T-helper 1 cell treated with Interleukin-12 subunit alpha and Interleukin-12 subunit beta and Interleukin-4 antibody, amounts not matched to agents 30 μg/mL and 1 μg/mL, for 36 hours (primary cell): ENCODE data around the gene GNPDA1.
"Not testable (repeated sequence)": the region's sequence is repeated elsewhere in the genome, so short reads cannot be mapped to it uniquely, and the experiment has no call there.

ENCODE experiments used
- H3K27ac Mint-ChIP-seq: one replicate; pipeline ENCODE4 v1.8.0; 2021; ENCODE audit warnings: mild to moderate bottlenecking, mixed read lengths
- H3K27me3 Mint-ChIP-seq: one replicate; pipeline ENCODE4 v1.8.0; 2021; ENCODE audit warnings: low read depth, mixed read lengths
- H3K36me3 Mint-ChIP-seq: one replicate; pipeline ENCODE4 v1.8.0; 2021; ENCODE audit warnings: low read depth, mixed read lengths
- H3K4me1 Mint-ChIP-seq: one replicate; pipeline ENCODE4 v1.8.0; 2021; ENCODE audit warnings: low read depth, mixed read lengths
- H3K4me3 Mint-ChIP-seq: one replicate; pipeline ENCODE4 v1.8.0; 2021; ENCODE audit warnings: mild to moderate bottlenecking, moderate library complexity, mixed read lengths
- H3K9me3 Mint-ChIP-seq: one replicate; pipeline ENCODE4 v1.8.0; 2021; ENCODE audit warnings: mixed read lengths

GNPDA1 gene

DNA sequence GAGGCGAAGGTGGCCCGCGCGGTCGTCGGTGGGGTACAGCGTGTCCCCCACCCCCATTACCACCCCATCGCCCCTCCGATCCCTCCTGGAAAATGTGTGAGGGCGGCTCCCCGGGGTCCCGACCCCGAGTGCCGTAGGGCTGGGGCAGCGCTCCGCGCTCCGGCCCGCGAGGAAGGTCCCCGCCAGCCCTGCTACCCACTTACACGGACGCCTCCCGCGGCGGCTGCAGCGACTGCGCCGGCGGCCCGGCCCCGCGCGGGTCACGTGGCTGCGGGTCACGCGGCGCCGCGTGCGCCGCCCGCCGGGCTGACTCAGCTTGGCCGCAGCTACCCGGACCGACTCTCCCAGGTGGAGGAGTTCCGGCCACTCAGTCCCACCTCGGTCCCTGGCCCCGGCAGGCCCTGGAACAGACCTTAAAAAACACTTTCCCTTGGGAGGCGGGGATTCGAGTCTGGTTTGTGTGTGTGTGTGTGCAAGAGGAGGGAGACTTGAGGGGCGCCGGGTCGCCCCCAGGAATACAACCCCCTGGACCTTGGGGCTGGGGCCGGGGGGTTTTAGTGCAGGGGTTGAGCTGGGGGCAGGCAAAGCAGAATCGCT, at the start of gene GNPDA1:
Gene GNPDA1 (minus strand): TSS at position 236 of the 597 bp plus-strand sequence. CDS start 992 bp downstream, outside the sequence.
- H3K36me3 Mint-ChIP-seq, result peaks cover 17% of the 10 kb centered on the region
- peak within 1 kb of the TSS; percentile 91 for H3K4me3 Mint-ChIP-seq

DNA sequence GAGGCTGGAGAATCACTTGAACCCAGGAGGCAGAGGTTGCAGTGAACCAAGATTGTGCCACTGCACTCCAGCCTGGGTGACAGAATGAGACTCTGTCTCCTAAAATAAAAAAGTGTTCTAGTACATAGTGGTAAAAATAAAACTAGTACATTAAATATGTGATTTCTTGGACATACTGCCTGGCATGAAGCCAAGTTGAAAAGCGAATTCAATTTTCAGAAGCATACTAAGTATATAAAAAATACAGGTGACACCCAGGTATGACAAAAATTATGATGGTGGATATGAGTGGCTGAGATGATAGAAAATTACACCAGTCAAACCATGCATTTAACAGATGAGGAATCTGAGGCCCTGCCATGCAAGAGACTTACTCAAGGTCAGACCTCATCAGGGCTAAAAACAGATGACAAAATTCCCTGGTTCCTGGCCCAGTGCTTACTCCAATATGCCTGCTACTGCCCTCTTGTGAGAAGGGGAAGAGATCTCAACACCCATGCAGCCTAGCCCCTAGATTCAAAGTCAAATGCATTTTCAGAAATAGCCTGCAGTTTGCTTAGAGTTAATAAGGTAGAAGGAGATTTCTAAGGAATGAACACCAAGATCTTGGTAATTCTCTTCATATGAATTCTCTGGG, 46.6 kb upstream of the GNPDA1 start:
- no peak overlapping the region for H3K4me3 Mint-ChIP-seq
- no peaks in the 10 kb centered on the region for H3K9me3 Mint-ChIP-seq
- no peak overlapping the region for H3K27ac Mint-ChIP-seq
- peaks cover 8% of the 10 kb centered on the region for H3K4me1 Mint-ChIP-seq
- no peaks in the 10 kb centered on the region for H3K27me3 Mint-ChIP-seq
- no peaks in the 10 kb centered on the region for H3K36me3 Mint-ChIP-seq

More for the DNA sequence above, at the start of gene GNPDA1:
- H3K27ac Mint-ChIP-seq, result peak within 1 kb of the TSS; percentile 93
- H3K9me3 Mint-ChIP-seq, result no peaks in the 10 kb centered on the region
- no peaks in the 10 kb centered on the region for H3K27me3 Mint-ChIP-seq
- H3K4me1 Mint-ChIP-seq, result peaks cover 66% of the 10 kb centered on the region

DNA sequence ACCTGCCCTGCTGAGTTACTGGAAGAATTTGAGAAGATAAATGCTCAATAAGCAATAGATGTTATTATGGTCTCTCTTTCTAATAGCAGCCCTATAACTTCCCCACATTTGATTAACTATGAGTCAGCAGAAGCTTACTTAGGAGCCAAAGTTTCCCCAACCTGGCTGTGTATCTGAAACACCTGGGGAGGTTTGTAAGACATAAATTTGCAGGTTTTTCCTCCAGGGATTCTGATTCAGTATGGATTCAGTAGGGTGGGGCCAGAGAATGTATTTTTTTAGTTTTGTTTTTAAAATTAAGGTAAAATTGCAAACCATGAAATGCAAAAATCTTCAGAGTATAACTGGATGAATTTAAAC, 44.9 kb upstream of the GNPDA1 start:
- no peak overlapping the region for H3K27ac Mint-ChIP-seq
- H3K36me3 Mint-ChIP-seq, result peaks cover 2% of the 10 kb centered on the region

DNA sequence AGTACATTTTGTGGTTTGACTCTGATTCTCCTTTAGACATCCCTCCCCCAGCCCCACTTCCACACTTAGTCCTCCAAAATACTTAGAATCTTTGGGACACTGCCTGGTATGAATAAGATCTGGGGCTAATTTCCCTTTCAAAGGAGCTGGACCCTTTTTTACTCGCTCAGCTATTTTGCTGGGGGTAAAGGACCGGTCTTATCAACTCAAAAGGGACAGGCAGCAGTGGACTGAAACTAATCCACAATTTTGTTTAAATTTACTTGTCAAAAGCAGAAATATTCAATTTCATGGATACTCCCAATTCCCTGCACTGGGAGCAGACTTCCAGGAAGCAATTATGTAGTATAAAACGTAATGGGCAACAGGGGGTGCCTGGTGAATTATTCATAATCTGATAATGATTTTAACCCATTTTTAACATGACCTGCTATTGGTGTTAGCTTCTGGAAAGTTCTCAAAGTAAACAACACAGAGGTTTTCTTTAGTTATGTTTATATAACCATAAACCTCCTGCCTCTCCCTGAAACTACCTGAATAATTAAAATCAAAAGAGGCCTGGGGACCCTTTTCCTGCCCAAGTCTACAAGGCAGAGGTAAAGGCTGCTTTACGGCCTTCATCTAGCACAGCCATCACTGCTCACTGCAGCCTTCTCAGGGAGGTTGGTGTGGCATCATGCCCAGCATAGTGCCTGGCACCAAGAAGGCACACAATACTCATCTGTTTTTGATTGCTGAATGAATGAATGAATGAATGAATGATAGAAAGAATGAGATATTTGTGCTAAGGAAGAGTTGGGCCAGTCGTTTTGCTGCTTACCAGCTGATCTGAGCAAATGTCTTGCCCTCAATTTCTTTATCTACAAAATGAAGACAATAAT, 44.2 kb upstream of the GNPDA1 start:
- H3K27me3 Mint-ChIP-seq, result no peaks in the 10 kb centered on the region
- H3K4me1 Mint-ChIP-seq, result peaks cover 7% of the 10 kb centered on the region
- H3K9me3 Mint-ChIP-seq, result no peaks in the 10 kb centered on the region
- no peak overlapping the region for H3K4me3 Mint-ChIP-seq
- H3K36me3 Mint-ChIP-seq, result peaks cover 2% of the 10 kb centered on the region
- H3K27ac Mint-ChIP-seq, result no peak overlapping the region

More for the DNA sequence above, 44.9 kb upstream of the GNPDA1 start:
- H3K4me1 Mint-ChIP-seq, result peaks cover 7% of the 10 kb centered on the region
- H3K4me3 Mint-ChIP-seq, result no peak overlapping the region
- H3K27me3 Mint-ChIP-seq, result no peaks in the 10 kb centered on the region
- H3K9me3 Mint-ChIP-seq, result no peaks in the 10 kb centered on the region

DNA sequence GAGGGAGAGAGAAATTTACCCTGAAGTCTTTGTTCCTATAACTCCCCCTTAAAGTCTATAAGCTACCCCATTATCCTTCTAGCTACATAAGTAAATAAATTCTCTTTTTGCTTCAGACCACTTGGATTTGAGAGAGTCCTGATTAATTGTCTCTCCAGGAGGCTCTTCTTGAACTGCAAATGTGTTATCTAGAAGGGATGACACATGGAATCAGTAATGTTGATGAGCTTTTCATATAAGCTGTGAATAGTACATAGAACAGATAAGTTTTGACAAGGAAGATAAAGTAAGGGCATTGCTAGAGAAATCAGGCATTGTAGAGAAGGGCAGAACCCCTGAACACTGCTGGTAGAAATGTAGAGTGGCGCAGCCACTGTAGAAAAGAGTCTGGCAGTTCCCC, 42.5 kb upstream of the GNPDA1 start:
- H3K27ac Mint-ChIP-seq, result no peak overlapping the region
- H3K4me3 Mint-ChIP-seq, result no peak overlapping the region
- peaks cover 7% of the 10 kb centered on the region for H3K4me1 Mint-ChIP-seq
- H3K36me3 Mint-ChIP-seq, result peaks cover 2% of the 10 kb centered on the region
- no peaks in the 10 kb centered on the region for H3K9me3 Mint-ChIP-seq
- no peaks in the 10 kb centered on the region for H3K27me3 Mint-ChIP-seq

DNA sequence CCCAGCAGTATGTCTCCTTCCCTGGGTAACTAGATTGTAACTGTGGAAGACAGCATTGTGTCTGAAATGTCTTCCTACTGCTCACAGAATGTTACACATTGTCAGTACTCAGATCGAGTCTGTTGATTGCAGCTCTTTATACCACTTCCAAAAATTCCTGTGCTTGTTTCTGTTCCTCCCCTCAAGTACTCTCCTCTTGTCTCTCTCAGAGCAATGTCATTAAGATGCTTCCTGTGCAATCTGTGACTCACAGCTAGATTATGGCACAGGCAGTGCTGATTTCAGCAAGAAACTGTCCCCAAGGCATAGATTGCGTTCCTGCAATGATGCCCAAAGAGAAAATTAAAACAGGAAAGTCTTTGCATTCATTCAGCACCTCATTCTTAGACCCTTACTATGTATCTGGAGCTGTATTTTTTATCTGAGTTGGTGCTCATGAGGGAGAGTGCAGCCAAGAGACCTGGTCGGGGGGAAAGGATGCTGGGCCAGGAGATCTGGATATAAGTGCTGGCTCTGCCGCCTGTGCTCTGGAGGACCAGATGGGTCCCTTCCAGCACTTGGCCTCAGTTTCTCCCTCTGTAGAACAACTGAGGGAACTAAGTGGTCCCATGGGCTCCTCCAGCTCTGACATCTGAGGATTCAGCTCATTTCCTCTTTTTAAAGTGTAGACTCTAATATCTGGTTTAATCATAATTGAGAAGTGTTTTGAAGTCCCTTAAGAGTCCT, 40.8 kb upstream of the GNPDA1 start:
- no peaks in the 10 kb centered on the region for H3K27me3 Mint-ChIP-seq
- H3K27ac Mint-ChIP-seq, result no peak overlapping the region
- peaks cover 7% of the 10 kb centered on the region for H3K4me1 Mint-ChIP-seq
- no peaks in the 10 kb centered on the region for H3K9me3 Mint-ChIP-seq
- H3K4me3 Mint-ChIP-seq, result no peak overlapping the region
- H3K36me3 Mint-ChIP-seq, result peaks cover 2% of the 10 kb centered on the region

DNA sequence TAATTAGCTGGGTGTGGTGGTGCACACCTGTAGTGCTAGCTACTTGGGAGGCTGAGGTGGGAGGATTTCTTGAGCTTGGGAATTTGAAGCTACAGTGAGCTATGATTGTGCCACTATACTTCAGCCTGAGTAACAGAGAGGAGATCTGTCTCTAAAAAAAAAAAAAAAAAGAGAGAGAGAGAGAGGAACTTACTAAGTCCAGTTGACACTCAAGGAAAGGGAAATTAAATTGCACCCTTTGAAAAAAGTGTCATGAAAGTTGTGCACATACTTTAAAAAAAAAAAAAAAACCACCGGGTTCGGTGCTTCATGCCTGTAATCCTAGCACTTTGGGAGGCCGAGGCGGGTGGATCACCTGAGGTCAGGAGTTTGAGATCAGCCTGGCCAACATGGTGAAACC, 39.2 kb upstream of the GNPDA1 start:
- H3K9me3 Mint-ChIP-seq, H3K27me3 Mint-ChIP-seq, H3K4me1 Mint-ChIP-seq, H3K27ac Mint-ChIP-seq, H3K36me3 Mint-ChIP-seq, H3K4me3 Mint-ChIP-seq: not testable (repeated sequence)

DNA sequence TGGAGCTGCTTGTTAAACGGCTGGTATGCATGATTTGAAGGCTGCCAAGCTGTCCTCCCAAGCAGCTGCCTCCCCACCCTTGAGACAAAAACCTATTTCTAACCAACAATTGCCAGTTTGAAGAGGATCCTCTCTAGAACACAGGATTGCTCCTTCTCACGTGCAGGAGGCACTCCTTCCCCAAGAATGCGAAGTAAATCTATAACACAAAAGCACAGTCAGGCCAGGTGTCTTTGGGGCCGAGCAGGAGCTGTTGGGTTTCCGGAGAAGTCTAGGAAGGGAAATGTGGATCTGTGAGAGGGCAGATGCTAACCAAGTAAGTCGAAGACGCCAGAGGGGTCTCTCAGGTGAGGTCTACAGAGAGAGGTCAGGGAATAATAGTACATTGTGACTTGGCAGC, 35.4 kb upstream of the GNPDA1 start:
- H3K4me1 Mint-ChIP-seq, result peaks cover 2% of the 10 kb centered on the region
- no peaks in the 10 kb centered on the region for H3K27me3 Mint-ChIP-seq
- H3K27ac Mint-ChIP-seq, result no peak overlapping the region
- H3K4me3 Mint-ChIP-seq, result no peak overlapping the region
- peaks cover under 1% of the 10 kb centered on the region for H3K36me3 Mint-ChIP-seq
- H3K9me3 Mint-ChIP-seq, result no peaks in the 10 kb centered on the region

DNA sequence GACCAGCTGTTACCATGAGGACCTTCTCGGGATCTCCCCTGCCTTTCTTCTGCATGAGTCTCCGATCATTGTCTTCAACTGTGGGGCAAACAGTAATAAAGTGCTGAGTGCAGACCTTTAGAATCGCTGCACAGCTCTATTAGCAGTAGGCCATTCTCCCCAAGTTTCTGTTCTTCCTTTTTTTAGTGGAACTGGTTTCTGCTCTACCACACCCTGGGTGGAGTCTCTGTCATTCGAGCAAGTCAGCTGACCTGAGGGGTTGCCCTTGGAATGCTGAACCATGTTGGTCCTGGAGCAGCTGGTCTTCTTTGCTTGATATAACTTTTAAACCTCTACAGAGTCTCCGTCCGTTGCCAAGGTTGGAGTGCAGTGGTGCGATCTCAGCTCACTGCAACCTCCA, 33.4 kb upstream of the GNPDA1 start:
- no peak overlapping the region for H3K4me3 Mint-ChIP-seq
- no peaks in the 10 kb centered on the region for H3K4me1 Mint-ChIP-seq
- H3K27ac Mint-ChIP-seq, result no peak overlapping the region

DNA sequence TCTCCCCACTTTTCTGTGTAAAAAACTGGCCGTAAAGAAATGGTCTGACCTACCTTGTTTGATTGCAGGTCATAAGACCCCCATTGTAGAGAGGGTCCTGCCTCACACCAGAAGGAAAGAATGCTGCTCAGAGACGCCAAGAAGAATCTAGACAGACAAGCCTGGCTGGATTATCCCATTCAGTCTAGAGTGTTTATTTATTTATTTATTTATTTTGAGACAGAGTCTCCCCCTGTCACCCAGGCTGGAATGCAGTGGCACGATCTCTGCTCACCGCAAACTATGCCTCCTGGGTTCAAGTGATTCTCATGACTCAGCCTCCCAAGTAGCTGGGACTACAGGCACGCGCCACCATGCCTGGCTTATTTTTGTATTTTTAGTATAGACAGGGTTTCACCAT, 28.1 kb upstream of the GNPDA1 start:
- not testable (repeated sequence) for H3K4me1 Mint-ChIP-seq, H3K4me3 Mint-ChIP-seq, H3K36me3 Mint-ChIP-seq, H3K9me3 Mint-ChIP-seq, H3K27me3 Mint-ChIP-seq, H3K27ac Mint-ChIP-seq

More for the DNA sequence above, 33.4 kb upstream of the GNPDA1 start:
- no peaks in the 10 kb centered on the region for H3K9me3 Mint-ChIP-seq
- H3K36me3 Mint-ChIP-seq, result no peaks in the 10 kb centered on the region
- H3K27me3 Mint-ChIP-seq, result no peaks in the 10 kb centered on the region

DNA sequence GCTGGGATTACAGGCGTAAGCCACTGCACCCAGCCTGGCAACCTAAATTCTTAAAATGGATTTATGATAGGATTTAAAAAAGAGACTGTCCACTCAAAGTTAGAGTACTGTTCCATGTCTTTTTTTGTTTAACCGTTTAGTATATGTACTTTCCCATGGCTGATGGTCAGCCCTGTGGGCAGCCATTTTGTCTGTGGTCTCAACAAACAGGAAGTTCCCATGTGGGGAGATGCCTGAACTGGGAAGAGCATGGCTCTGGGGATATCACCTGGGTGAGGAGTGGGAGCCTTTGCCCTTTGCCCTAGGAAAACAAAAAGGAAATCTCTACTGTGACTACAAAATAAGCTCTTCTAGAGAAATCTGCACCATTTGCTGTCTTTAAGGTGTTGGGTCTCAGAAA, 27.5 kb upstream of the GNPDA1 start:
- Mint-ChIP-seq H3K27me3 (no peaks in the 10 kb centered on the region), H3K4me3 (no peak overlapping the region), H3K4me1 (no peaks in the 10 kb centered on the region), H3K27ac (no peak overlapping the region), H3K9me3 (no peaks in the 10 kb centered on the region), H3K36me3 (no peaks in the 10 kb centered on the region)

DNA sequence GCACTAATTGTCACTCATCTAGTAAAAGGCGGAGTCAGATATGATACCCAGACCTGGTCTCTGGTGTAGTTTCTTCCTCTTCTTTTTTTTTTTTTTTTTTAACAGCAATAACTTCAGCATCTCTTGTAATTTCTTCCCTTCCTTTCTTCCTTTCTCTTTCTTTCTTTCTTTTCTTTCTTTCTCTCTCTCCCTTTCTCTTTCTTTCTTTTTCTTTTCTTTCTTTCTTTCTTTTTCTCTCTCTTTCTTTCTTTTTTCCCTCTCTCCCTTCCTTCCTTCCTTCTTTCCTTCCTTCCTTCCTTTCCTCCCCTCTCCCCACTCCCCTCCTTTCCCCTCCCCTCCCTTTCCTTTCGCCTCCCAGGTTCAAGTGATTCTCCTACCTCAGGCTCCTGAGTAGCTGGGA, 25.9 kb upstream of the GNPDA1 start:
- Mint-ChIP-seq H3K9me3 (no peaks in the 10 kb centered on the region), H3K4me3 (no peak overlapping the region), H3K27me3 (no peaks in the 10 kb centered on the region), H3K27ac (no peak overlapping the region), H3K4me1 (peaks cover 9% of the 10 kb centered on the region), H3K36me3 (peaks cover under 1% of the 10 kb centered on the region)

DNA sequence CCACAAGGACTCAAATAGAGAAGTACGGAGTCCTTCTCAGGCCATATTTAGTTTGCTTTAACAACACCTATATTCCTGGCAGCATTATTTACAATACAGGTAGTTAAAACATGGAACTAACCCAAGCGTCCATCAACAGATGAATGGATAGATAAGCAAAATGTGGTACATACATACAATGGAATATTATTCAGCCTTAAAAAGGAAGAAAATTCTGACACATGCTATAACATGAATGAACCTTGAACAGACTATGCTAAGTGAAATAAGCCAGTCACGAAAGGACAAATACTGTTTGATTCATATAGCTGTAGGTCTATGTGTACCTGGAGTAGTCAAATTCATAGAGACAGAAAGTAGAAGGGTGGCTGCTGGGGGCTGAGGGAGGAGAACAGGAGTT, 24.8 kb upstream of the GNPDA1 start:
- H3K27ac Mint-ChIP-seq, result not testable (repeated sequence)

DNA sequence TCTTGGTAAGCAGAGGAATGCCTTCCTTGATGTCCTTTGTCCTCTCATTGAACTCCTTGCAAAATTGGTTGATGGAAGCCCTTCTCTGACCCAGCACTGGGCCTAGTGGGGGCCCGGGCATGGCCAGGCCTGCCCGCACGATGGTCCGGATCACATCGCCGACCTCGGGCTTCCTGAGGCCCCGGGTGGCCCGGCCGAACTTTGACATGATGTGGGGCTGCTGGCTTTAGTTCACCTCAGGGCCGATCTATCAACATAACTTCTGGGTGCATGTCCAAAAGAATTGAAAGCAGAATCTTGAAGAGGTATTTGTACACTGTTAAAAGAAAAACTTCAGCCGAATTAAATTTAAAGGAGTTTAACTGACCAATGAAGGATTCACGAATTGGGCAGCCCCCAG, 24.1 kb upstream of the GNPDA1 start:
- Mint-ChIP-seq H3K4me1 (peaks cover 11% of the 10 kb centered on the region), H3K27ac (no peak overlapping the region), H3K4me3 (no peak overlapping the region), H3K27me3 (no peaks in the 10 kb centered on the region), H3K9me3 (no peaks in the 10 kb centered on the region), H3K36me3 (peaks cover 3% of the 10 kb centered on the region)

More for the DNA sequence above, 24.8 kb upstream of the GNPDA1 start:
- H3K27me3 Mint-ChIP-seq, H3K9me3 Mint-ChIP-seq, H3K36me3 Mint-ChIP-seq, H3K4me3 Mint-ChIP-seq: not testable (repeated sequence)
- peaks cover 11% of the 10 kb centered on the region for H3K4me1 Mint-ChIP-seq
